T-cell (primary cell): ENCODE measurements around the gene OR2J2. TPM values are rescaled to one million over a fixed set of nuclear protein-coding genes. Genes with fewer than 3 reads are reported as not detected.
"Not testable (repeated sequence)": the region's sequence is repeated elsewhere in the genome, so short reads cannot be mapped to it uniquely, and the experiment has no call there.

ENCODE experiments used
- ATAC-seq, 4 experiments: fragments of 200-7000 bp in 3 of 4; fragments of 150-1000 bp in 1 of 4; cut with Tn5 transposase; replicated peaks in 1 of 4; 1 replicate in 3 of 4; 2 replicates in 1 of 4; pipeline ENCODE4 v1.10.0; 2021; ENCODE audit warnings: moderate library complexity in 3 of 4, mild to moderate bottlenecking in 2 of 4, moderate number of reproducible peaks in 1 of 4
- CTCF ChIA-PET, 2 donors: fragments of 300-600 bp; sonication (Branson Sonifier 250); formaldehyde crosslinking; loops; one replicate each; lab custom pipeline; 2022; ENCODE audit warnings: antibody characterized with exemption in 2 of 2; lab: Charles Lee
- POLR2A ChIA-PET, 2 donors: fragments of 300-600 bp; sonication (Branson Sonifier 250); formaldehyde crosslinking; loops; one replicate each; lab custom pipeline; 2022; ENCODE audit warnings: antibody characterized with exemption in 2 of 2; lab: Charles Lee
- DNase-seq, 35 experiments: peaks; one replicate each; pipeline versions ENCODE4 v3.0.0 to v3.0.0-alpha.2; 2013 to 2023
- H3K27ac ChIP-seq: one replicate; pipeline ENCODE4 v1.5.1; 2013; ENCODE audit warnings: low read length
- H3K27me3 ChIP-seq, 2 experiments: replicated peaks in 1 of 2; 1 replicate in 1 of 2; 2 replicates in 1 of 2; pipeline versions ENCODE4 v1.6.1 to v1.7.0; 2013; ENCODE audit warnings: low read length in 1 of 2, mixed read lengths in 1 of 2; ENCODE audit not compliant: control insufficient read depth in 2 of 2, insufficient read depth in 2 of 2; ENCODE audit errors: extremely low read depth in 1 of 2
- H3K36me3 ChIP-seq, 2 donors: 1 replicate in 1 of 2; 2 replicates in 1 of 2; pipeline versions ENCODE4 v1.6.1 to v1.7.0; 2013; ENCODE audit warnings: low read length in 1 of 2; ENCODE audit not compliant: control insufficient read depth in 2 of 2, insufficient read depth in 1 of 2; ENCODE audit errors: extremely low read depth in 1 of 2
- H3K4me1 ChIP-seq, 2 experiments: 1 replicate in 1 of 2; 2 replicates in 1 of 2; pipeline versions ENCODE4 v1.6.1 to v1.7.0; 2013; ENCODE audit warnings: low read length in 2 of 2, mixed read lengths in 1 of 2; ENCODE audit not compliant: insufficient read depth in 2 of 2, control insufficient read depth in 1 of 2; ENCODE audit errors: extremely low read depth in 1 of 2
- H3K4me3 ChIP-seq, 2 donors: 1 replicate in 1 of 2; 2 replicates in 1 of 2; pipeline versions ENCODE4 v1.5.1 to v1.7.0; 2013; ENCODE audit warnings: mild to moderate bottlenecking in 2 of 2, low read length in 1 of 2, moderate library complexity in 1 of 2; ENCODE audit not compliant: control insufficient read depth in 1 of 2; ENCODE audit errors: extremely low read depth in 1 of 2
- H3K9me3 ChIP-seq: 2 replicates; pipeline ENCODE4 v1.7.0; 2013
- H3K27ac Mint-ChIP-seq, 2 donors: one replicate each; pipeline ENCODE4 v1.8.0; 2020 to 2021; ENCODE audit warnings: mild to moderate bottlenecking in 2 of 2, mixed read lengths in 2 of 2
- H3K27me3 Mint-ChIP-seq, 2 donors: one replicate each; pipeline ENCODE4 v1.8.0; 2021 to 2022; ENCODE audit warnings: mixed read lengths in 2 of 2
- H3K36me3 Mint-ChIP-seq: one replicate; pipeline ENCODE4 v1.8.0; 2021; ENCODE audit warnings: mixed read lengths
- H3K4me1 Mint-ChIP-seq, 3 donors: one replicate each; pipeline ENCODE4 v1.8.0; 2020 to 2022; ENCODE audit warnings: mixed read lengths in 3 of 3, mild to moderate bottlenecking in 1 of 3
- H3K4me3 Mint-ChIP-seq, 3 donors: one replicate each; pipeline ENCODE4 v1.8.0; 2020 to 2022; ENCODE audit warnings: mild to moderate bottlenecking in 3 of 3, mixed read lengths in 3 of 3, moderate library complexity in 3 of 3
- H3K9me3 Mint-ChIP-seq, 3 donors: one replicate each; pipeline ENCODE4 v1.8.0; 2020 to 2022; ENCODE audit warnings: mixed read lengths in 3 of 3
- WGBS: methylation state at CpG from one replicate; pipeline ENCODE4 v1.1.5; 2013; ENCODE audit warnings: missing lambda C conversion rate; ENCODE audit not compliant: insufficient coverage; 5-methylcytosine and 5-hydroxymethylcytosine counted together
- total RNA-seq, 35 experiments: library from RNA in 6 of 35; stranded (reverse) in 6 of 35; fragments of 120-200 nt in 1 of 35; gene quantifications; one replicate each; pipeline versions ENCODE4 v1.2.1 to v1.2.4 and lab custom pipeline; 2013 to 2026

OR2J2 gene
- total RNA-seq, 5 donors from 2014 or later (not counting 1 experiment from before 2014, with no cell fraction given) = not detected

DNA sequence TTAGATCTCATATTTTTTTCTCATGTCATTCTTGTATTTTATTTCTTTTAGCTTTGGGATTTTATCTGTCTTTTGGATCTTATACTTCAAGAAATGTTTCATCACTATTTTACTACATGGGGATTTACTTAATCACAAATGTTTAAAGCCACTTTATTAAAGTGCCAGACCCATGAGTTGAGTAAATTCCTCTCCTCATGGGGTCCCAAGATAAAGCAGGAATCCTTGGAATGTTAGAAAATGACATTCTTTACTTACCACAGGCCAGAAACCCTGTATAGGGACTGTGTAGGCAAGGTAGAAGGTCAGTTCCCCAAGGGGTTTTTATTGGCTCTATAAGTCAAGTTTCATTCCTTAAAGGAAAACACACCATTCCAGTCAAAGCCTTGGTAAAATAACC, 28.4 kb upstream of the OR2J2 start:
- H3K36me3 ChIP-seq = no peaks in the 10 kb centered on the region
- ChIA-PET CTCF (no interaction called here), POLR2A (no interaction called here)
- Mint-ChIP-seq H3K27ac (no peak overlapping the region), H3K4me3 (no peak overlapping the region), H3K9me3 (peaks cover 0 to 5% (median 0%) of the 10 kb centered on the region in 3 donors), H3K4me1 (no peaks in the 10 kb centered on the region), H3K27me3 (peaks cover 15 to 42% of the 10 kb centered on the region in 2 donors), H3K36me3 (no peaks in the 10 kb centered on the region)
- no peak for DNase-seq
- no peak for ATAC-seq
- no peaks in the 10 kb centered on the region for H3K9me3 ChIP-seq
- H3K4me3 ChIP-seq = no peak overlapping the region
- no peaks in the 10 kb centered on the region for H3K27me3 ChIP-seq
- H3K27ac ChIP-seq = no peak overlapping the region
- H3K4me1 ChIP-seq = no peaks in the 10 kb centered on the region

DNA sequence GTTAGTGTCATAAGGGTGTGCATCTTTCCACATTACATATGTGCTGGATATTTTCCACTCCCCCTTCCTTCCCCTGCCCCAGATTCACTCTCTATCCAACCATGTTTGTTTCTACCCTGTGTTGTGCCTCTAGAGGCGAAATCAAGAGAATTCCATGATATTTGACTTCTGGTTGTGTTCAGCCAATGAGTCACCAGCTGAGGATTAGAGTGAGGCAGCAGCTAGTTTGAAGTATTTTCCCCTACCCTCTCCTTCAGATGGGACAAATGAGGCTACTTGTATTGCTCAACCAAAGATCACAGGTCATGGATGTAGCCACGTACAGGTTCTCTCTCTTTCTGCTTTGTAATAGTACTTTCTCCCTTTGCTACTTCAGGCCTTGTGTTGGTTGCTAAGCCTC, 24.5 kb upstream of the OR2J2 start:
- H3K9me3 Mint-ChIP-seq = peaks cover 0 to 17% (median 8%) of the 10 kb centered on the region in 3 donors
- ATAC-seq (no peak), DNase-seq (no peak)
- H3K4me3 Mint-ChIP-seq = no peak overlapping the region
- Histone ChIP-seq H3K27ac (no peak overlapping the region), H3K4me1 (no peaks in the 10 kb centered on the region), H3K36me3 (no peaks in the 10 kb centered on the region), H3K27me3 (no peaks in the 10 kb centered on the region), H3K4me3 (no peak overlapping the region), H3K9me3 (no peaks in the 10 kb centered on the region)
- no peaks in the 10 kb centered on the region for H3K4me1 Mint-ChIP-seq
- peaks cover 18 to 30% of the 10 kb centered on the region in 2 donors for H3K27me3 Mint-ChIP-seq
- no peak overlapping the region for H3K27ac Mint-ChIP-seq
- POLR2A ChIA-PET = no interaction called here
- no CpG with 5 or more reads among the region's 2 CpGs for WGBS
- H3K36me3 Mint-ChIP-seq = no peaks in the 10 kb centered on the region
- CTCF ChIA-PET = no interaction called here

GRCh38 chr6:29147074-29147473, 23.6 kb upstream of the OR2J2 start:
- no peaks in the 10 kb centered on the region for H3K36me3 Mint-ChIP-seq
- no peaks in the 10 kb centered on the region for H3K4me1 Mint-ChIP-seq
- H3K4me1 ChIP-seq = no peaks in the 10 kb centered on the region
- no peak overlapping the region for H3K27ac ChIP-seq
- ATAC-seq = no peak
- ChIA-PET CTCF (interaction anchor here in 1 of 2 donors (0.6 kb wide), 1 partner anchor 1229 kb away, joined by 4 read pairs; no protein-coding TSS in a partner anchor), POLR2A (no interaction called here)
- H3K27me3 ChIP-seq = no peaks in the 10 kb centered on the region
- H3K9me3 ChIP-seq = no peaks in the 10 kb centered on the region
- DNase-seq = no peak
- peaks cover 0 to 17% (median 8%) of the 10 kb centered on the region in 3 donors for H3K9me3 Mint-ChIP-seq
- no peak overlapping the region for H3K4me3 ChIP-seq
- H3K27ac Mint-ChIP-seq = no peak overlapping the region
- WGBS = no CpG with 5 or more reads among the region's 3 CpGs
- H3K27me3 Mint-ChIP-seq = peaks cover 21 to 32% of the 10 kb centered on the region in 2 donors
- H3K4me3 Mint-ChIP-seq = no peak overlapping the region
- H3K36me3 ChIP-seq = no peaks in the 10 kb centered on the region

DNA sequence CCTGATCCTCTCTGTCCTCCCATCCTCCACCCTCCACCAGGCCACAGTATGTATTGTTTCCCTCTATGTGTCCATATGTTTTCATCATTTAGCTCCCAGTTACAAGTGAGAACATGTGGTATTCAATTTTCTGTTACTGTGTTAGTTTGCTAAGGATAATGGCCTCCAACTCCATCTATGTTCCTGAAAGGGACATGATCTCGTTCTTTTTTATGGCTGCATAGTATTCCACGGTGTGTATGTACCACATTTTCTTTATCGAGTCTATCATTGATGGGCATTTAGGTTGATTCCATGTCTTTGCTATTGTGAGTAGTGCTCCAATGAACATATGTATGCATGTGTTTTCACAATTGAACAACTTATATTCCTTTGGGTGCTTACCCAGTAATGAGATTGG, 21.3 kb upstream of the OR2J2 start:
- H3K27me3 Mint-ChIP-seq = peaks cover 33 to 49% of the 10 kb centered on the region in 2 donors
- no CpG with 5 or more reads among the region's 3 CpGs for WGBS
- H3K27me3 ChIP-seq, H3K27ac ChIP-seq, H3K4me1 ChIP-seq, H3K36me3 Mint-ChIP-seq, POLR2A ChIA-PET, H3K4me3 ChIP-seq, CTCF ChIA-PET, H3K4me1 Mint-ChIP-seq, H3K9me3 ChIP-seq, H3K4me3 Mint-ChIP-seq, ATAC-seq, H3K27ac Mint-ChIP-seq, DNase-seq, H3K36me3 ChIP-seq: not testable (repeated sequence)
- peaks cover 0 to 17% (median 3%) of the 10 kb centered on the region in 3 donors for H3K9me3 Mint-ChIP-seq

DNA sequence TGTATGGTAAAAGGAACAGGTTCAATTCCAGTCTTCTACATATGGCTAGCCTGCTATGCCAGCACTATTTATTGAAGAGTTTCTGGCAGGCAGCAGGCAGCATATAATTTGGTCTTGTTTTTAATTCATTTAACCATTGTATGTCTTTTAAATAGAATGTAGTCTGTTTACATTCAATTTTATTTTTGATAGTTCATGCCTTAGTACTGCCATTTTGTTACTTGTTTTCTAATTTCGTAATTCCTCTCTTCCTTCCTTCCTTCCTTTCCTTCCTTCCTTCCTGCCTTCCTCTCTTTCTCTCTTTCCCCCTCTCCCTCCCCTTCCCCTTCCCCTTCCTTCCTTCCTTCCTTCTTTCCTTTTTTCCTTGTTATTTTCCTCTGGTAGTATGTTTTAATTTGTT, 17.6 kb upstream of the OR2J2 start:
- Histone ChIP-seq H3K36me3 (no peaks in the 10 kb centered on the region), H3K27ac (no peak overlapping the region), H3K4me3 (no peak overlapping the region), H3K4me1 (no peaks in the 10 kb centered on the region), H3K27me3 (no peaks in the 10 kb centered on the region), H3K9me3 (no peaks in the 10 kb centered on the region)
- Mint-ChIP-seq H3K4me1 (no peaks in the 10 kb centered on the region), H3K4me3 (no peak overlapping the region), H3K27me3 (peaks cover 45 to 51% of the 10 kb centered on the region in 2 donors), H3K9me3 (peaks cover 0 to 24% (median 3%) of the 10 kb centered on the region in 3 donors), H3K27ac (no peak overlapping the region), H3K36me3 (no peaks in the 10 kb centered on the region)
- CTCF ChIA-PET = interaction anchor here in 1 of 2 donors (0.7 kb wide), 1 partner anchor 63 kb away, joined by 5 read pairs; no protein-coding TSS in a partner anchor
- no peak for ATAC-seq
- no CpG with 5 or more reads among the region's 1 CpG for WGBS
- POLR2A ChIA-PET = no interaction called here
- no peak for DNase-seq

GRCh38 chr6:29155182-29155581, 15.5 kb upstream of the OR2J2 start:
- DNase-seq, H3K4me1 Mint-ChIP-seq, POLR2A ChIA-PET, H3K36me3 ChIP-seq, H3K27me3 ChIP-seq, H3K27ac Mint-ChIP-seq, H3K4me3 Mint-ChIP-seq, ATAC-seq, H3K4me3 ChIP-seq, H3K9me3 ChIP-seq, CTCF ChIA-PET, H3K27ac ChIP-seq, H3K36me3 Mint-ChIP-seq, H3K4me1 ChIP-seq: not testable (repeated sequence)
- peaks cover 42 to 46% of the 10 kb centered on the region in 2 donors for H3K27me3 Mint-ChIP-seq
- peaks cover 0 to 10% (median 0%) of the 10 kb centered on the region in 3 donors for H3K9me3 Mint-ChIP-seq
- no CpG with 5 or more reads among the region's 1 CpG for WGBS

DNA sequence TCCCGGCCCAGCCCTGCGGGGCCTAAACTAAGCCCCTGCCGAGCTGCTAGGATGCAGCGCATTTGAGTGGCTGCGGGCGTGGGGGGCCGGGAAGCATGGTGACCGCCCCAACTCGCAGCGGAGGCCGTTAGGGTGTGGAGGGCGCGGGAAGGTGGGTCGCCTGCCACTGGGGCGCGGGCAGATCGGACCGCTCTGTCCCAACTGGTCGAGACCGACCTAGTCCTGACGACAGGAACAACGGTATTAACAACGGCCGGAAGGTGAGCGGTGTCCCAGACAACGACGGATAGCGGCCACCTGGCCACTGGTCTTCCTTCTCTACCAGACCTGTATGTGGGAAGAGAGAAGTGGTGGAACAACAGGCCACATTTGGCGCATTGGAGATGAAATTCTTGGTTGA, 10.8 kb upstream of the OR2J2 start:
- WGBS = no CpG with 5 or more reads among the region's 29 CpGs
- H3K4me1 ChIP-seq, H3K4me1 Mint-ChIP-seq, POLR2A ChIA-PET, H3K9me3 ChIP-seq, H3K36me3 ChIP-seq, CTCF ChIA-PET, ATAC-seq, H3K4me3 Mint-ChIP-seq, DNase-seq, H3K27ac Mint-ChIP-seq, H3K36me3 Mint-ChIP-seq, H3K9me3 Mint-ChIP-seq, H3K4me3 ChIP-seq, H3K27ac ChIP-seq: not testable (repeated sequence)
- peaks cover 0 to 11% of the 10 kb centered on the region in 2 experiments for H3K27me3 ChIP-seq
- H3K27me3 Mint-ChIP-seq = peaks cover 48 to 55% of the 10 kb centered on the region in 2 donors
